Measurements from ENCODE around the gene CDK5RAP3. TPM values are rescaled to one million over a fixed set of nuclear protein-coding genes. Genes with fewer than 3 reads are reported as not detected.
A peak's percentile ranks its signal among the peaks of the same experiment; 100 is the strongest.

CDK5RAP3 gene
- total and polyA plus RNA-seq, 2 of the 13 experiments (the other 11 are each of a cell fraction or from before 2014, with no cell fraction given), result 128 to 154 TPM

GRCh38 chr17:48027322-48027981 is 56.5 kb downstream of the CDK5RAP3 start:
- in situ Hi-C loops (cut with HindIII; ENCODE audit: extremely low pct_ligation_motif_present, low pct_unique_long_range_greater_than_20kb) (loop anchor here (5.0 to 10.0 kb wide), 4 partner anchors 45 to 585 kb away; partner anchors contain the start of gene HOXB7), intact Hi-C loops (cut with micrococcal nuclease; ENCODE audit: unreplicated experiment) (loop anchor here (5.0 to 10.0 kb wide), 2 partner anchors 427 to 590 kb away; partner anchors contain the start of gene HOXB8)
- Histone ChIP-seq H3K79me2 (ENCODE audit: insufficient read depth, low read length) (no peaks in the 10 kb centered on the region), H3K4me1 (ENCODE audit: insufficient read depth, low read length) (peaks cover 41% of the 10 kb centered on the region), H3K4me2 (ENCODE audit: low read depth, low read length) (no peak overlapping the region), H2AFZ (ENCODE audit: low read length) (no peak overlapping the region), H3K9me3 (ENCODE audit: low read length) (no peaks in the 10 kb centered on the region), H3K4me3 (replicated peaks in 1 of 3; ENCODE audit: insufficient read depth in 1 of 3, low read depth in 2 of 3, low read length in 3 of 3) (no peak overlapping the region), H3K36me3 (replicated peaks in 1 of 2; ENCODE audit: control insufficient read depth in 1 of 2, insufficient read depth in 2 of 2, low read length in 2 of 2) (no peaks in the 10 kb centered on the region), H3K9ac (ENCODE audit: insufficient read depth, low read depth, low read length) (no peak overlapping the region), H3K27me3 (ENCODE audit: control insufficient read depth in 1 of 2, insufficient read depth in 2 of 2, low read length in 2 of 2) (peaks cover 3 to 28% of the 10 kb centered on the region in 2 experiments; a peak in 4 of 5 replicates), H3K27ac (ENCODE audit: extremely low read length, insufficient read depth, low read length) (no peak overlapping the region), H4K20me1 (ENCODE audit: insufficient read depth, low read length) (no peaks in the 10 kb centered on the region)
- POLR2A ChIA-PET, result interaction anchor here (1.2 to 3.6 kb wide), 4 partner anchors 21 to 57 kb away, joined by 4 to 35 read pairs (median 8); partner anchors contain the start of genes CDK5RAP3 and NFE2L1
- ATAC-seq (no peak), FAIRE-seq (no peak), DNase-seq (ENCODE audit: low spot score) (no peak)
- 42% methylated on average over 12 of the region's 12 CpGs for WGBS (ENCODE audit: low lambda C conversion rate)
- no TSS peak for BruUV-seq (replicated peaks)
- CTCF ChIA-PET (ENCODE audit: low intra/inter-chr PET ratio, low total read pairs), result interaction anchor here (4.1 kb wide), 1 partner anchor 46 kb away, joined by 127 read pairs; no protein-coding TSS in a partner anchor
- TF ChIP-seq RBM39 (IDR thresholded peaks at IDR 0.05; ENCODE audit: low read depth, low read length, poor library complexity, severe bottlenecking) (no peak), SKIL (CRISPR knock-in tag; IDR thresholded peaks at IDR 0.05; ENCODE audit: borderline replicate concordance) (no peak), TP53 (CRISPR knock-in tag; conservative IDR thresholded peaks at IDR 0.05) (no peak), SMAD9 (CRISPR knock-in tag; IDR thresholded peaks at IDR 0.05) (no peak), ZMYM3 (CRISPR knock-in tag; IDR thresholded peaks at IDR 0.05) (peak; percentile 44; the same call in 1 of the 2 replicates), CEBPB (IDR thresholded peaks at IDR 0.05; ENCODE audit: borderline replicate concordance, low read depth, low read length) (no peak), POLR2A (IDR thresholded peaks at IDR 0.05; ENCODE audit: insufficient read depth in 1 of 2, low read depth in 2 of 2, low read length in 2 of 2) (no peak), ARNT2 (CRISPR knock-in tag; IDR thresholded peaks at IDR 0.05; ENCODE audit: low read depth) (no peak), SKI (IDR thresholded peaks at IDR 0.05; ENCODE audit: partially characterized antibody) (no peak), ZNF768 (CRISPR knock-in tag; IDR thresholded peaks at IDR 0.05) (peak; percentile 56; the same call in 1 of the 2 replicates), MAZ (IDR thresholded peaks at IDR 0.05; ENCODE audit: borderline replicate concordance, low read depth, low read length) (no peak), MAZ (CRISPR knock-in tag; IDR thresholded peaks at IDR 0.05; ENCODE audit: low read depth) (no peak)
